Neural cell (in vitro differentiated cells): ENCODE measurements around the gene PSMC3.

Experiments
- CTCF ChIP-seq: fragments of 450-650 bp; IDR thresholded peaks from 2 replicates; pipeline ENCODE4 v1.5.1; 2014; ENCODE audit warnings: antibody characterized with exemption, mild to moderate bottlenecking, moderate library complexity; ENCODE audit not compliant: poor library complexity, severe bottlenecking
- EZH2 ChIP-seq: fragments of 200-600, 300-800 bp; shearing (Covaris generic), sonication (generic); IDR thresholded peaks from 2 replicates; pipeline ENCODE4 v1.6.1; 2014; ENCODE audit warnings: antibody characterized with exemption, low read length, borderline replicate concordance, mild to moderate bottlenecking; ENCODE audit not compliant: insufficient read depth, poor library complexity, severe bottlenecking
- MXI1 ChIP-seq: fragments of 450-650 bp; conservative IDR thresholded peaks from 2 replicates; pipeline ENCODE4 v1.6.1; 2014; ENCODE audit warnings: antibody characterized with exemption, mild to moderate bottlenecking; ENCODE audit not compliant: poor library complexity, severe bottlenecking
- POLR2AphosphoS5 ChIP-seq: IDR thresholded peaks from 2 replicates; pipeline ENCODE4 v1.6.1; 2012
- SMC3 ChIP-seq: fragments of 450-650 bp; conservative IDR thresholded peaks from 2 replicates; pipeline ENCODE4 v1.6.1; 2014; ENCODE audit warnings: antibody characterized with exemption, mild to moderate bottlenecking, moderate library complexity; ENCODE audit not compliant: poor library complexity

DNA sequence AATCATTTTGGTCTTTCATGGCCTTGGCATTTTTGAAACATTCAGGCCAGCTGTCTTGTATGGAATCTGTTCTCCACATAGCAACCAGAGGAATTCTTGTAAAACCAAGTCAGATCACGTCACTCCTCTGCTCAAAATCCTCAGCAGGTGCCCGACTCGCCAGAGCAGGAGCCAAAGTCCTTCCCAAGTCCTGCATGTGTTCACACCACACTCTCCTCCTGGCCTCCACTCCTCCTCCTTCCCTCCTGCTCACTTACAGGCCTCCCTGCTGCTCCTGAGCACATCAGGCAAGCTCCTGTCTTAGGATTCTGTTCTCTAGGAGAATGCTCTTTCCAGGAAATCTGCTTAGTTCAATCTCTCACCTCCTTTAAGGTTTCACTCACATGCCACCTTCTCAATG, 6.9 kb upstream of the PSMC3 start:
- TF ChIP-seq POLR2AphosphoS5 (no peak), CTCF (no peak), MXI1 (no peak), EZH2 (no peak), SMC3 (no peak)
